ENCODE measurements around the gene AFF3.

DNA sequence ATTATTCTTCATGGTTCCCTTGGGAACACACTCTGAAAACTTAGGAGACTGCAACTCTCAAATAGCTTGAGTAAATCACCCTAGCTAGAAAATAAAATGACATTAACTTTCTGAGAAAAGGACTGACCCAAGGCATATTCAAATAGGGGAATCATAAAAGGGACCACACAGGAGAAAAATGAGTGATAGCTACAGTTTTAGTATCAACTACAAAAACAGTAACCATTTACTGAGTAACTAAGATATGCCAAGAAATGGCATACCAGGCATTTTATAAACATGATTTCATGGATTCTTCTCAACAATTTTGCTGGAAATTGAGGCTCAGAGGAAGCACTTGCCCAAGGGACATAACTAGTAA, 84.5 kb downstream of the AFF3 start:
- TF ChIP-seq, protein P1, sequence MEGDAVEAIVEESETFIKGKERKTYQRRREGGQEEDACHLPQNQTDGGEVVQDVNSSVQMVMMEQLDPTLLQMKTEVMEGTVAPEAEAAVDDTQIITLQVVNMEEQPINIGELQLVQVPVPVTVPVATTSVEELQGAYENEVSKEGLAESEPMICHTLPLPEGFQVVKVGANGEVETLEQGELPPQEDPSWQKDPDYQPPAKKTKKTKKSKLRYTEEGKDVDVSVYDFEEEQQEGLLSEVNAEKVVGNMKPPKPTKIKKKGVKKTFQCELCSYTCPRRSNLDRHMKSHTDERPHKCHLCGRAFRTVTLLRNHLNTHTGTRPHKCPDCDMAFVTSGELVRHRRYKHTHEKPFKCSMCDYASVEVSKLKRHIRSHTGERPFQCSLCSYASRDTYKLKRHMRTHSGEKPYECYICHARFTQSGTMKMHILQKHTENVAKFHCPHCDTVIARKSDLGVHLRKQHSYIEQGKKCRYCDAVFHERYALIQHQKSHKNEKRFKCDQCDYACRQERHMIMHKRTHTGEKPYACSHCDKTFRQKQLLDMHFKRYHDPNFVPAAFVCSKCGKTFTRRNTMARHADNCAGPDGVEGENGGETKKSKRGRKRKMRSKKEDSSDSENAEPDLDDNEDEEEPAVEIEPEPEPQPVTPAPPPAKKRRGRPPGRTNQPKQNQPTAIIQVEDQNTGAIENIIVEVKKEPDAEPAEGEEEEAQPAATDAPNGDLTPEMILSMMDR (conservative IDR thresholded peaks at IDR 0.05), result no peak
- no peak for TF ChIP-seq EZH2 (IDR thresholded peaks at IDR 0.05; ENCODE audit: low read depth)

Data from PC-9 (cell line).